ENCODE measurements around the gene APELA.
"Not testable (repeated sequence)": the region's sequence is repeated elsewhere in the genome, so short reads cannot be mapped to it uniquely, and the experiment has no call there.

The APELA gene

GRCh38 chr4:164927101-164927500, 50.1 kb downstream of the APELA start:
- not testable (repeated sequence) for DNase-seq

- DNase-seq: no peak
Observed at GRCh38 chr4:164930647-164931046, 53.7 kb downstream of the APELA start.

GRCh38 chr4:164931551-164932324, 54.8 kb downstream of the APELA start:
- DNase-seq: no peak

GRCh38 chr4:164933244-164933643, 56.3 kb downstream of the APELA start:
- no peak for DNase-seq

- no peak for DNase-seq
Observed at GRCh38 chr4:164935363-164935762, 58.4 kb downstream of the APELA start.

GRCh38 chr4:164935865-164936606, 59.1 kb downstream of the APELA start:
- not testable (repeated sequence) for DNase-seq

GRCh38 chr4:164937576-164938270, 60.7 kb downstream of the APELA start:
- no peak for DNase-seq

- no peak for DNase-seq
Observed at GRCh38 chr4:164943192-164943591, 66.2 kb downstream of the APELA start.

- DNase-seq: no peak
Observed at GRCh38 chr4:164945146-164945545, 68.2 kb downstream of the APELA start.

GRCh38 chr4:164946810-164947209, 69.8 kb downstream of the APELA start:
- DNase-seq: no peak
